Erythroblast (primary cell): Measurements from ENCODE around the gene RCAN3.

ENCODE experiments used
- GATA1 ChIP-seq: IDR thresholded peaks from 2 replicates; pipeline ENCODE4 v1.6.1; 2011; ENCODE audit warnings: low read depth, mild to moderate bottlenecking, control low read depth, low read length, moderate library complexity
- POLR2A ChIP-seq: IDR thresholded peaks from 2 replicates; pipeline ENCODE4 v1.6.1; 2011; ENCODE audit warnings: mild to moderate bottlenecking, low read length

DNA sequence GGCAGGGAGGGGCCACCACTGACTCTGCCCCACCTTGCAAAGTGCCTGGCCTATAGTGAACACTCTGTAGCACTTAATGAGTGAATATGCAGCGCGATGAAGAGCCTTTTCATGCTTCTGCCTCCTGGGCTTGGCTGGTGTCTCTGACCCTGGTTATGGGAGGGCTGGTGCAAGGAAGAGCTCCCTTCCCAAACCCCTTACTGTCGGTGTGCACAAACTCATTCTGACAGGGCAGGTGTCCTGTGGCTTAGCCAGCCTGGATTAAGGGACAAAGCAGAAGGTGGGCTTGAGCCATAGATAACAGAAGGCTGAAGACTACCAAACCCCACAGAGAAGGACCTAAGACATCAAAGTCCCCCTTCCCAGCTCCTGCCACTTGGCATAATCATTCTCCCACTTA is 51.3 kb downstream of the RCAN3 start:
- TF ChIP-seq POLR2A (no peak), GATA1 (no peak)
